ENCODE data around the gene MLN. TPM values are rescaled to one million over a fixed set of nuclear protein-coding genes. Genes with fewer than 3 reads are reported as not detected.

The MLN gene
- total and polyA plus RNA-seq, 2 experiments from 2014 or later, result 0.86 to 2.3 TPM

DNA sequence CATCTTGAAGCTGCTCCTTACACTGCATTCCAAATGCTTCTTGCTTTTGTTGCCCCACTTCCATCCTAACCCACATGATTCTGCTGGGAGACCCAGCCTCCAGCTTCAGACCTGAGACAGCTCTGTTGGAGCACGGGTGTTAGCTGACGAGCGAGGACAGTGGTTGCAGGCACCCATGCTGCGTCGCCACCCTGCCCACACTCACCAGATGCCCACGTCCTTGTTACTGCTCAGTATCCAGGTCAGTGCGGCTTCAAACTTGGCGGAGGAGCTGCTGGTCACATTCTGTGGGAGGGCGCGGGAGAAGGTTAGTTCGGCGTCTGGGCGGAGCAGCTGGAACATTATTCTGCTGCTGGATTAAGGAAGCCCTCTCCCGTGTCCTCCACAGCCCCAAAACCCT, 23.9 kb downstream of the MLN start:
- Histone ChIP-seq H2AFZ (no peak overlapping the region), H3K36me3 (replicated peaks; ENCODE audit: insufficient read depth, low read depth) (no peaks in the 10 kb centered on the region), H3K79me2 (peaks cover 6% of the 10 kb centered on the region), H3K4me3 (no peak overlapping the region), H3K9me2 (replicated peaks; ENCODE audit: insufficient read depth) (no peaks in the 10 kb centered on the region), H3K4me2 (no peak overlapping the region), H3K27me3 (no peaks in the 10 kb centered on the region), H4K20me1 (ENCODE audit: insufficient read depth, poor library complexity, severe bottlenecking) (peaks cover 16% of the 10 kb centered on the region), H3K4me1 (ENCODE audit: insufficient read depth) (peaks cover 5% of the 10 kb centered on the region), H3K27ac (no peak overlapping the region), H3K9me3 (ENCODE audit: low read depth) (no peaks in the 10 kb centered on the region)
- no peak for TF ChIP-seq EZH2phosphoT487 (IDR thresholded peaks at IDR 0.05; ENCODE audit: low read depth, severe bottlenecking, unreplicated experiment)
- no peak for TF ChIP-seq EZH2 (IDR thresholded peaks at IDR 0.05; ENCODE audit: borderline replicate concordance)
- TF ChIP-seq, protein P1, sequence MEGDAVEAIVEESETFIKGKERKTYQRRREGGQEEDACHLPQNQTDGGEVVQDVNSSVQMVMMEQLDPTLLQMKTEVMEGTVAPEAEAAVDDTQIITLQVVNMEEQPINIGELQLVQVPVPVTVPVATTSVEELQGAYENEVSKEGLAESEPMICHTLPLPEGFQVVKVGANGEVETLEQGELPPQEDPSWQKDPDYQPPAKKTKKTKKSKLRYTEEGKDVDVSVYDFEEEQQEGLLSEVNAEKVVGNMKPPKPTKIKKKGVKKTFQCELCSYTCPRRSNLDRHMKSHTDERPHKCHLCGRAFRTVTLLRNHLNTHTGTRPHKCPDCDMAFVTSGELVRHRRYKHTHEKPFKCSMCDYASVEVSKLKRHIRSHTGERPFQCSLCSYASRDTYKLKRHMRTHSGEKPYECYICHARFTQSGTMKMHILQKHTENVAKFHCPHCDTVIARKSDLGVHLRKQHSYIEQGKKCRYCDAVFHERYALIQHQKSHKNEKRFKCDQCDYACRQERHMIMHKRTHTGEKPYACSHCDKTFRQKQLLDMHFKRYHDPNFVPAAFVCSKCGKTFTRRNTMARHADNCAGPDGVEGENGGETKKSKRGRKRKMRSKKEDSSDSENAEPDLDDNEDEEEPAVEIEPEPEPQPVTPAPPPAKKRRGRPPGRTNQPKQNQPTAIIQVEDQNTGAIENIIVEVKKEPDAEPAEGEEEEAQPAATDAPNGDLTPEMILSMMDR (IDR thresholded peaks at IDR 0.05; ENCODE audit: poor library complexity), result no peak
- WGBS (ENCODE audit: low lambda C conversion rate, missing lambda C conversion rate), result 91% methylated on average over 14 of the region's 14 CpGs
- no peak for DNase-seq (ENCODE audit: low spot score)

DNA sequence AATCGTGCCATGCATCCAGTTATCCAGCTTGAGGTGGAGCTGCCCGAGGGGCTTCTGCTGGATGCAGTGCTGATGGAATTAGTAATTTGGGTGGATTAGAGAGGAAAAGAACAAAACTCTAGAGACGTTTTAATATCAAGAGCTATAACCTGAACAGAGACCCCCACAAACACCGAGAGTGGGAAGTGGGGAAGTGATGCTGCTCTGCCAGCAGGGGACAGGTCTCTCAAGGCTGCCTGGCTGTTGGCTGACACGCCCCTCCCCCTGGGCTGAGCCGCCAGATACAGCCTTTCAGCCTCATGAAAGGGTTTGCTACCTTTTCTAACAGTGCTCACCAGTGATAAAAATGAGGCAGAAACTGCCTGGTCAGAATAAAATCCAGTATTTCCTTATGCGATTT, 24.5 kb downstream of the MLN start:
- H3K79me2 ChIP-seq, result no peaks in the 10 kb centered on the region
- no peak for TF ChIP-seq EZH2 (IDR thresholded peaks at IDR 0.05; ENCODE audit: borderline replicate concordance)
- TF ChIP-seq, protein P1 (IDR thresholded peaks at IDR 0.05; ENCODE audit: poor library complexity), result no peak
- TF ChIP-seq EZH2phosphoT487 (IDR thresholded peaks at IDR 0.05; ENCODE audit: low read depth, severe bottlenecking, unreplicated experiment), result no peak
- H3K4me1 ChIP-seq (ENCODE audit: insufficient read depth), result peaks cover 5% of the 10 kb centered on the region
- H3K9me3 ChIP-seq (ENCODE audit: low read depth), result no peaks in the 10 kb centered on the region
- H3K27ac ChIP-seq, result no peak overlapping the region
- no peaks in the 10 kb centered on the region for H3K9me2 ChIP-seq (replicated peaks; ENCODE audit: insufficient read depth)
- H3K27me3 ChIP-seq, result no peaks in the 10 kb centered on the region
- no peaks in the 10 kb centered on the region for H3K36me3 ChIP-seq (replicated peaks; ENCODE audit: insufficient read depth, low read depth)
- WGBS (ENCODE audit: low lambda C conversion rate, missing lambda C conversion rate), result 81% methylated on average over 7 of the region's 7 CpGs
- no peak overlapping the region for H3K4me3 ChIP-seq
- H3K4me2 ChIP-seq, result no peak overlapping the region
- peaks cover 11% of the 10 kb centered on the region for H4K20me1 ChIP-seq (ENCODE audit: insufficient read depth, poor library complexity, severe bottlenecking)
- H2AFZ ChIP-seq, result no peak overlapping the region
- no peak for DNase-seq (ENCODE audit: low spot score)

DNA sequence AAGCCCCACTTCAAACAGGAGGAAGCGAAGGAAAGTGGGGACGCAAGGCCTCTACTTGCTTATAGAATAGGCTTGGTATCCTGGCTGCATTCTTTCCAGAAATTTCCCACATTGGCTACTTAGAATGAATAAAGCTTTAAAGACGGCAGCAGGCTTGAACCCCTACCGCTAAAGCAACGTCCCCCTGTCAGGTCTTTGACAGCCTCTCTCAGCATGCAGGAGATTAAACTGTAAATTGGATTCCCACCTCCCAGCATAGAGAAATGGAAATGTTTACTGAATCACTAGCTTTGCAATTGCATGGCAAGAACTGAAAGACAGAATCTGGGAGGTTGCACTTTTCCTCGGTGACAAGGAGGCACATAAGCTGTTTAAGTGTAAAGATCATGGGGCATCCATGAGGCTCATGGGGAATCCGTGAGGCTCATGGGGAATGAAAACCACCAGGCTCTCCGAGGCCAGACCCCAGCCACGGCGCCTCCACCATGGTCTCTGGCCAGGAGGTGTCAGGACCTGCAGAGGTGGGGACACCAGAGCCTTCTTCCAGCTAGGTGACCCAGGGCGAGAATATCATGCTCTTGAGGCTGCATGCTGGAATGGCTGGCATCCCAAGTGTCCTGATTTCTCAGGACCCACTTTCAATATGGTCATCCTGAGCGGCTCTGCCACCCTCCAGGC, 25.2 kb downstream of the MLN start:
- Histone ChIP-seq H3K27me3 (no peaks in the 10 kb centered on the region), H3K4me2 (no peak overlapping the region), H3K36me3 (replicated peaks; ENCODE audit: insufficient read depth, low read depth) (no peaks in the 10 kb centered on the region), H2AFZ (no peak overlapping the region), H3K4me1 (ENCODE audit: insufficient read depth) (peaks cover 5% of the 10 kb centered on the region), H3K4me3 (no peak overlapping the region), H3K27ac (no peak overlapping the region), H3K9me3 (ENCODE audit: low read depth) (no peaks in the 10 kb centered on the region), H4K20me1 (ENCODE audit: insufficient read depth, poor library complexity, severe bottlenecking) (peaks cover 5% of the 10 kb centered on the region), H3K9me2 (replicated peaks; ENCODE audit: insufficient read depth) (no peaks in the 10 kb centered on the region), H3K79me2 (no peaks in the 10 kb centered on the region)
- no peak for DNase-seq (ENCODE audit: low spot score)
- 92% methylated on average over 12 of the region's 12 CpGs for WGBS (ENCODE audit: low lambda C conversion rate, missing lambda C conversion rate)
- no peak for TF ChIP-seq EZH2phosphoT487 (IDR thresholded peaks at IDR 0.05; ENCODE audit: low read depth, severe bottlenecking, unreplicated experiment)
- no peak for TF ChIP-seq EZH2 (IDR thresholded peaks at IDR 0.05; ENCODE audit: borderline replicate concordance)
- TF ChIP-seq, protein P1 (IDR thresholded peaks at IDR 0.05; ENCODE audit: poor library complexity), result no peak
